Hepatocyte (in vitro differentiated cells): Measurements from ENCODE around the gene DSG1.

Experiments used
- CTCF ChIP-seq: fragments of 200-600 bp; sonication (generic); IDR thresholded peaks from 2 replicates; pipeline ENCODE4 v1.5.1; 2016; ENCODE audit warnings: antibody characterized with exemption, mild to moderate bottlenecking; ENCODE audit not compliant: poor library complexity
- EZH2 ChIP-seq: fragments of 200-600 bp; sonication (generic); IDR thresholded peaks from 2 replicates; pipeline ENCODE4 v1.6.1; 2016; ENCODE audit warnings: antibody characterized with exemption, mild to moderate bottlenecking, borderline replicate concordance
- EZH2phosphoT487 ChIP-seq: fragments of 200-600 bp; sonication (generic); IDR thresholded peaks from one replicate; pipeline ENCODE4 v1.6.1; 2018; ENCODE audit warnings: antibody characterized with exemption, mild to moderate bottlenecking, low read depth, moderate library complexity; ENCODE audit not compliant: unreplicated experiment, severe bottlenecking

GRCh38 chr18:31270578-31270977, 47.4 kb upstream of the DSG1 start:
- TF ChIP-seq CTCF (no peak), EZH2 (no peak), EZH2phosphoT487 (no peak)
